ENCODE results near the gene BLCAP. TPM values are rescaled to one million over a fixed set of nuclear protein-coding genes. Genes with fewer than 3 reads are reported as not detected.

The BLCAP gene
- total RNA-seq, 1 donor from 2014 or later, result 178 TPM

GRCh38 chr20:37529214-37529967 lies 1.7 kb upstream of the BLCAP start:
- DNase-seq (ENCODE audit: low spot score), result no peak
- H3K9me3 Mint-ChIP-seq (ENCODE audit: unreplicated experiment), result no peaks in the 10 kb centered on the region
- H3K27ac Mint-ChIP-seq (ENCODE audit: unreplicated experiment), result no peak overlapping the region
- no peak for TF ChIP-seq CTCF (IDR thresholded peaks at IDR 0.05; ENCODE audit: unreplicated experiment)
- peaks cover 36% of the 10 kb centered on the region for H3K4me1 Mint-ChIP-seq (ENCODE audit: unreplicated experiment)
- peak overlapping the region; percentile 28 for H3K4me3 Mint-ChIP-seq (ENCODE audit: unreplicated experiment)
- H3K27me3 Mint-ChIP-seq (ENCODE audit: unreplicated experiment), result peaks cover 14% of the 10 kb centered on the region
- H3K36me3 Mint-ChIP-seq (ENCODE audit: low read depth, unreplicated experiment), result peaks cover 13% of the 10 kb centered on the region

- TF ChIP-seq CTCF (IDR thresholded peaks at IDR 0.05; ENCODE audit: unreplicated experiment), result no peak
- Mint-ChIP-seq H3K4me3 (ENCODE audit: unreplicated experiment) (peak overlapping the region; percentile 98), H3K36me3 (ENCODE audit: low read depth, unreplicated experiment) (peaks cover 15% of the 10 kb centered on the region), H3K9me3 (ENCODE audit: unreplicated experiment) (no peaks in the 10 kb centered on the region), H3K27ac (ENCODE audit: unreplicated experiment) (peak overlapping the region; percentile 100), H3K4me1 (ENCODE audit: unreplicated experiment) (peaks cover 41% of the 10 kb centered on the region), H3K27me3 (ENCODE audit: unreplicated experiment) (peaks cover 14% of the 10 kb centered on the region)
- DNase-seq (ENCODE audit: low spot score), result no peak
Observed at GRCh38 chr20:37528446-37529213, 954 bp upstream of the BLCAP start.

- H3K4me1 Mint-ChIP-seq (ENCODE audit: unreplicated experiment), result peaks cover 51% of the 10 kb centered on the region
- H3K9me3 Mint-ChIP-seq (ENCODE audit: unreplicated experiment), result no peaks in the 10 kb centered on the region
- peaks cover 20% of the 10 kb centered on the region for H3K27me3 Mint-ChIP-seq (ENCODE audit: unreplicated experiment)
- DNase-seq (ENCODE audit: low spot score), result peak; percentile 44
- H3K27ac Mint-ChIP-seq (ENCODE audit: unreplicated experiment), result peak overlapping the region; percentile 99
- peak overlapping the region; percentile 98 for H3K4me3 Mint-ChIP-seq (ENCODE audit: unreplicated experiment)
- no peak for TF ChIP-seq CTCF (IDR thresholded peaks at IDR 0.05; ENCODE audit: unreplicated experiment)
- peaks cover 20% of the 10 kb centered on the region for H3K36me3 Mint-ChIP-seq (ENCODE audit: low read depth, unreplicated experiment)
Observed at GRCh38 chr20:37526839-37527637, 638 bp downstream of the BLCAP start.

GRCh38 chr20:37526238-37526838 lies 1.3 kb downstream of the BLCAP start:
- peaks cover 24% of the 10 kb centered on the region for H3K36me3 Mint-ChIP-seq (ENCODE audit: low read depth, unreplicated experiment)
- no peaks in the 10 kb centered on the region for H3K9me3 Mint-ChIP-seq (ENCODE audit: unreplicated experiment)
- peak overlapping the region; percentile 98 for H3K4me3 Mint-ChIP-seq (ENCODE audit: unreplicated experiment)
- peaks cover 20% of the 10 kb centered on the region for H3K27me3 Mint-ChIP-seq (ENCODE audit: unreplicated experiment)
- TF ChIP-seq CTCF (IDR thresholded peaks at IDR 0.05; ENCODE audit: unreplicated experiment), result no peak
- H3K27ac Mint-ChIP-seq (ENCODE audit: unreplicated experiment), result peak overlapping the region; percentile 99
- peaks cover 55% of the 10 kb centered on the region for H3K4me1 Mint-ChIP-seq (ENCODE audit: unreplicated experiment)
- DNase-seq (ENCODE audit: low spot score), result peak; percentile 75
